ENCODE measurements around the gene CPAMD8. TPM values are rescaled to one million over a fixed set of nuclear protein-coding genes. Genes with fewer than 3 reads are reported as not detected.

Gene CPAMD8
- total and polyA plus RNA-seq, 4 donors, result 1.9 to 11.9 (median 4.0) TPM

DNA sequence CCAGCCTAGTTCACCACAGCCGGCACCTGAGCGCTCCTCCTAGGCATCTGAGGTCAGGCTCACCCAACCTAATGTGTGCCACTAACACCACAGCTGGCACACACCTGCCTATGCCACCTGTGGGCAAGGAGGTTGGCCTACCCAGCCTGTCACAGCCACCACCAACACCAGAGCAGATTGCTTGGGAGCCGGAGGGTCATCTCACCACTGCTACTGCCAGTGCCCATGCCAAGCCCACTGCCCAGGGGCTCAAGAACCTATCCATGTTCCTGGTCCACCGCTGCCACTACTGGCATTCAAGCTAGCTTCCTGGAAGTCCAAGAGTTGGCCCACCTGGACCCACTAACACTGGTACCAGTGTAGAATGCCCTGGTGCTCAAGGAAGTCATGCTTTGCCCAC, 95.3 kb downstream of the CPAMD8 start:
- intact Hi-C loops (cut with DNase I), result no loop called here
- WGBS, 2 donors, result 93 to 95% methylated on average over 4 of the region's 4 CpGs

DNA sequence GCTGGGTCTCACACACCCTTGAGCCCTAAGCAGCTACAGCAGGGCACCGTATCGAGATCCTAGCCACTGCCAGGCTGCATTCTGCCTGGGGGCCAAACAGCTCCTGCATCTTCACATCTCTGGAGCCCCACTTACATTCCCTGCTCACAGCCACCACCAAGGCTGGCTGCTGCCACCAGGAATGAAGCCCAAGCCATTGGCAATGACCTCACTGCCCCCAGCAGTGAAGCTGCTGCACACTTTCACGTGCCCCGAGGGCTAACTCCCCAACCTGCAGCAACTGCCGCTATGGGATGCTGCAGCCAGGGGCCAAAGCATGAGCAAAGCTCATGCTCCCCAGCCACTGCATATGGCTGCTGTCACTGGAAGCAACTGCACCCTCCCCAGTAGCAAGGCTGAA, 95.9 kb downstream of the CPAMD8 start:
- DNase-seq, result peak in 1 of 2 donors; percentile 39
- peaks cover 3% of the 10 kb centered on the region for H3K9me3 ChIP-seq (ENCODE audit: control insufficient read depth, low read length)
- intact Hi-C loops (cut with DNase I), result no loop called here

More for the DNA sequence above, 95.3 kb downstream of the CPAMD8 start:
- DNase-seq (peak in 1 of 2 donors; percentile 51), ATAC-seq (ENCODE audit: low FRiP score) (no peak)
- H3K9me3 ChIP-seq (ENCODE audit: control insufficient read depth, low read length), result peaks cover 3% of the 10 kb centered on the region
- no peak overlapping the region for H3K27ac ChIP-seq (ENCODE audit: low read depth in 1 of 2, low read length in 2 of 2)
- H3K4me3 ChIP-seq (ENCODE audit: low read length in 2 of 2), result no peak overlapping the region
- no peaks in the 10 kb centered on the region for H3K4me1 ChIP-seq (ENCODE audit: control insufficient read depth in 1 of 2, insufficient read depth in 2 of 2, low read length in 2 of 2)
- H3K36me3 ChIP-seq (ENCODE audit: control insufficient read depth in 1 of 2, insufficient read depth in 2 of 2, low read length in 1 of 2), result no peaks in the 10 kb centered on the region
- H3K27me3 ChIP-seq (ENCODE audit: control insufficient read depth in 1 of 2, insufficient read depth in 2 of 2, low read length in 1 of 2), result no peaks in the 10 kb centered on the region

DNA sequence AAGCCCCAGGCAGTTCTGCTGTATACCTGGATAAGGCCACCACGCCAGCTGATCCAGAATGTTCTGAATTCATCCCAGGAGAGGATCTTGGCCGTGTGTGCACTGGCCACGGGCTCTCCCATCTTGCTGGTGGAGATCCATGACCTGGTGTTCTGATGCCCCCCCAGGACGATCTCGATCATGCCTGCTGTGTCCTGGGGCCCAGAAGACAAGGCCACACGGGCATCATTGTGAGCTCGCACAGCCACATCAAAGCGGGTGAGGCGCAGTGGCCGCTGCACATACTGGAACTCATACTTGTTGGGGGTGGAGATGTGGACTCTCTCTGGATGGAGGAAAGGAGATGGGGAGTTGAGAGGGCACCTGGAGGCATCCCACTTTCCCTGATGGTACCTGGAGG, 97.7 kb downstream of the CPAMD8 start:
- intact Hi-C loops (cut with DNase I), result no loop called here
- no peaks in the 10 kb centered on the region for H3K4me1 ChIP-seq (ENCODE audit: control insufficient read depth in 1 of 2, insufficient read depth in 2 of 2, low read length in 2 of 2)
- WGBS, 2 donors, result 94 to 95% methylated on average over 10 of the region's 10 CpGs

More for the DNA sequence above, 95.9 kb downstream of the CPAMD8 start:
- Histone ChIP-seq H3K27me3 (ENCODE audit: control insufficient read depth in 1 of 2, insufficient read depth in 2 of 2, low read length in 1 of 2) (no peaks in the 10 kb centered on the region), H3K27ac (ENCODE audit: low read depth in 1 of 2, low read length in 2 of 2) (no peak overlapping the region), H3K36me3 (ENCODE audit: control insufficient read depth in 1 of 2, insufficient read depth in 2 of 2, low read length in 1 of 2) (no peaks in the 10 kb centered on the region), H3K4me3 (ENCODE audit: low read length in 2 of 2) (no peak overlapping the region), H3K4me1 (ENCODE audit: control insufficient read depth in 1 of 2, insufficient read depth in 2 of 2, low read length in 2 of 2) (no peaks in the 10 kb centered on the region)
- 69 to 74% methylated on average over 5 of the region's 5 CpGs for WGBS, 2 donors
- no peak for ATAC-seq (ENCODE audit: low FRiP score)

DNA sequence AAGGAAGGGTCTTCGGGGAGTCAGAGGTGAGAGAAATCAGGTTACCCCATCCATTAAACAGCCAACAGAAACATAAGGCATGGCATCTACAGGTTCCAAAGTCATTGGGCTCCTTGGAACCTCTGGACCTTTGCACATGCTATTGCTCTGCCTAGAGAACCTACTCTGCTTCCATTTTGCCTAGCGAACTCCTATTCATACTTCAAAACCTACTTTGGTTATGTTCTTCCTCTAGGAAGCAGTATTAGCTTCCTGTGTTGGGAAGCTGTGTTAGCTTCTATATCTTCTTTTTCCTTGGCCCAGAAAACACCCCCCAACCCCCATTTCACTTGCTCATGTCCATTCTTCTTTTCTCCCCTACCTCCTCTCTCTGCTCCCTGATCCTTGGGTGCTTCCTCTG, 98.3 kb downstream of the CPAMD8 start:
- Histone ChIP-seq H3K36me3 (ENCODE audit: control insufficient read depth in 1 of 2, insufficient read depth in 2 of 2, low read length in 1 of 2) (no peaks in the 10 kb centered on the region), H3K27me3 (ENCODE audit: control insufficient read depth in 1 of 2, insufficient read depth in 2 of 2, low read length in 1 of 2) (no peaks in the 10 kb centered on the region), H3K4me1 (ENCODE audit: control insufficient read depth in 1 of 2, insufficient read depth in 2 of 2, low read length in 2 of 2) (no peaks in the 10 kb centered on the region), H3K27ac (ENCODE audit: low read depth in 1 of 2, low read length in 2 of 2) (no peak overlapping the region), H3K9me3 (ENCODE audit: control insufficient read depth, low read length) (peaks cover 6% of the 10 kb centered on the region), H3K4me3 (ENCODE audit: low read length in 2 of 2) (no peak overlapping the region)
- DNase-seq (no peak), ATAC-seq (ENCODE audit: low FRiP score) (no peak)
- WGBS, 2 donors, result 92 to 93% methylated on average over 2 of the region's 2 CpGs
- intact Hi-C loops (cut with DNase I), result no loop called here

More for the DNA sequence above, 97.7 kb downstream of the CPAMD8 start:
- ATAC-seq (ENCODE audit: low FRiP score) (no peak), DNase-seq (peak in 1 of 2 donors; percentile 45)
- no peaks in the 10 kb centered on the region for H3K36me3 ChIP-seq (ENCODE audit: control insufficient read depth in 1 of 2, insufficient read depth in 2 of 2, low read length in 1 of 2)
- no peaks in the 10 kb centered on the region for H3K27me3 ChIP-seq (ENCODE audit: control insufficient read depth in 1 of 2, insufficient read depth in 2 of 2, low read length in 1 of 2)
- peaks cover 6% of the 10 kb centered on the region for H3K9me3 ChIP-seq (ENCODE audit: control insufficient read depth, low read length)
- H3K27ac ChIP-seq (ENCODE audit: low read depth in 1 of 2, low read length in 2 of 2), result no peak overlapping the region
- no peak overlapping the region for H3K4me3 ChIP-seq (ENCODE audit: low read length in 2 of 2)

DNA sequence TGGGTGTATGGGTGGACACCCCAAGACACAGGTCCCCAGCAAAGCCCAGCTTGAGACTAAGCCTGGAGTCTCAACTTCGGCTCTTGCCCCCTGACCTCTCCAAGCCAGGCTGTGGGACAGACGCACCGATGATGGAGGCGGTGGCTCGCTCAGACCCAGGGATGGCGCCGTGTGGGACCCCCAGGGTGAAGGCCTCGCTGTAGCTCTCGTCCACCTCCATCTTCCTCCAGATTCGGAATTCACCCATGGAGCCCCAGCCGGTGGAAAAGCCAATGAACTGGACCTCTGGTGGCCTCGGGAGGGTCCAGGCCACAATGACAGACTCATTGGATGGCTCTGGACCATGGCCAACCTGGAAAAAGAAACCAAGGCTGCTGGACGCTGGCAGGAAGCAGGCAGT, 98.7 kb downstream of the CPAMD8 start:
- no peaks in the 10 kb centered on the region for H3K36me3 ChIP-seq (ENCODE audit: control insufficient read depth in 1 of 2, insufficient read depth in 2 of 2, low read length in 1 of 2)
- no peak for ATAC-seq (ENCODE audit: low FRiP score)
- peaks cover 6% of the 10 kb centered on the region for H3K9me3 ChIP-seq (ENCODE audit: control insufficient read depth, low read length)
- intact Hi-C loops (cut with DNase I), result no loop called here
- peak in 1 of 2 donors; percentile 58 for DNase-seq
- H3K27ac ChIP-seq (ENCODE audit: low read depth in 1 of 2, low read length in 2 of 2), result no peak overlapping the region
- 91 to 96% methylated on average over 13 of the region's 13 CpGs for WGBS, 2 donors
- no peaks in the 10 kb centered on the region for H3K27me3 ChIP-seq (ENCODE audit: control insufficient read depth in 1 of 2, insufficient read depth in 2 of 2, low read length in 1 of 2)
- no peak overlapping the region for H3K4me3 ChIP-seq (ENCODE audit: low read length in 2 of 2)
- H3K4me1 ChIP-seq (ENCODE audit: control insufficient read depth in 1 of 2, insufficient read depth in 2 of 2, low read length in 2 of 2), result no peaks in the 10 kb centered on the region

DNA sequence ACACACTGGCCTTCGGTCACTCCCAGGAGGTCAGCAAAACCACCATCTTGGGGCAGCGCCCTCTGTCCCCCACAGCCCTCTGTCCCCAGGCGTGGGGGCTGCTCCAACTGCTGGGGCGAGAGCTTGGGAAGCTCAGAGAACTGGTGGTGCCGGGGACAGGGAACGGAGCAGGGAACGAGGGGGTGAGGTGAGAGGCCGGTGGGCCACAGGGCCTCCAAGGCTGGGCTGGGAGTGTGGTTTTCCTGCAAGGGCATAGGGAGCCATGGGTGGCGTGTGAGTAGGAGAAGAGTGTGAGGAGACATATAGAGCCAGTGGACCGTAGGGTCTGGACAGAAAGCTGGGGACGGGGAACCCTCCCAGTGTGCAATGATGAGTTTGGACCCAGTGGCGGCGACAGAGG, 103.7 kb downstream of the CPAMD8 start:
- ATAC-seq (ENCODE audit: low FRiP score) (no peak), DNase-seq (peak in 1 of 2 donors; percentile 63)
- H3K4me1 ChIP-seq (ENCODE audit: control insufficient read depth in 1 of 2, insufficient read depth in 2 of 2, low read length in 2 of 2), result no peaks in the 10 kb centered on the region
- H3K4me3 ChIP-seq (ENCODE audit: low read length in 2 of 2), result no peak overlapping the region
- H3K36me3 ChIP-seq (ENCODE audit: control insufficient read depth in 1 of 2, insufficient read depth in 2 of 2, low read length in 1 of 2), result no peaks in the 10 kb centered on the region
- peaks cover 6% of the 10 kb centered on the region for H3K9me3 ChIP-seq (ENCODE audit: control insufficient read depth, low read length)
- intact Hi-C loops (cut with DNase I), result no loop called here
- 92 to 94% methylated on average over 13 of the region's 13 CpGs for WGBS, 2 donors
- no peaks in the 10 kb centered on the region for H3K27me3 ChIP-seq (ENCODE audit: control insufficient read depth in 1 of 2, insufficient read depth in 2 of 2, low read length in 1 of 2)
- H3K27ac ChIP-seq (ENCODE audit: low read depth in 1 of 2, low read length in 2 of 2), result no peak overlapping the region

DNA sequence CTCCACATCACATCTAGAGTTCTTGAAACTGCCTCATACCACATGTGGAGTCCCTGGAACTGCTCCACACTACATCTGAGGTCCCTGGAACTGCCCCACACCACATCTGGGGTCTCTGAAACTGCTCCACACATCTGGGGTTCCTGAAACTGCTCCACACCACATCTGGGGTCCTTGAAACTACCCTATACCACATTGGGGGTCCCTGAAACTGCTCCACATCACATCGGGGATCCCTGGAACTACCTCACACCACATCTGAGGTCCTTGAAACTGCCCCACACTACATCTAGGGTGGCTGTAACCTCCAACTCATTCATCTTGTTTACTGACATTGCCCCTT, 104.0 kb downstream of the CPAMD8 start:
- peaks cover 6% of the 10 kb centered on the region for H3K9me3 ChIP-seq (ENCODE audit: control insufficient read depth, low read length)

DNA sequence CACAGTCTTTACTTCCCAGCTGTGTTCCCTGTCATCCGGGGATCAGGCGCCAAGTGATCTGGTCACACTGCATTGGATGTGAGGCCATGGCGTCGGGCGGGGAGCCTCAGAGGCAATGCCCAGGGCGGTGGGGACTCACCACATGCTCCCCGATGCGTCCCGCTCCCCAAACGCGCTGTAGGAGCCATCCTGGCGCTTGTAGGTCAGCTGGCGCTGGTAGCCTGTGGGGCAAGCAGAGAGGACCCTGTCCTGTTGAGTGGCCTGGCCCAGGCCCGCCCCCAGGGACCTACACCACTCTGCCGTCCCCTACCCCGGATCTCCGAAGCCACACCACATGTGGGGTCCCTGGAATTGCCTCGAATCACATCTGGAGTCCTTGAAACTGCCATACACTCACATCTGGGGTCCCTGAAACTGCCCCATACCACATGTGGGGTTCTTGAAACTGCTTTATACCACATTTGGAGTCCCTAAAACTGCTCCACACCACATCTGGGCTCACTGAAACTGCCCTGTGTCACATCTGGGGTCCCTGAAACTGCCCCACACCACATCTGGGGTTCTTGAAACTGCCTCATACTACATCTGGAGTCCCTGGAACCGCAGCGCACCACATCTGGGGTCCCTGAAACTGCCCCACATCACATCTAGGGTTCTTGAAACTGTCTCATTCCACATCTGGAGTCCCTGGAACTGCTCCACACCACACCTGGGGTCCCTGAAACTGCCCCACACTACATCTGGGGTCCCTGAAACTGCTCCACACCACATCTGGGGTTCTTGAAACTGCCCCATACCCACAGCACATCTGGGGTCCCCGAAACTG, 104.6 kb downstream of the CPAMD8 start:
- Histone ChIP-seq H3K27me3 (ENCODE audit: control insufficient read depth in 1 of 2, insufficient read depth in 2 of 2, low read length in 1 of 2) (no peaks in the 10 kb centered on the region), H3K27ac (ENCODE audit: low read depth in 1 of 2, low read length in 2 of 2) (no peak overlapping the region), H3K9me3 (ENCODE audit: control insufficient read depth, low read length) (peaks cover 6% of the 10 kb centered on the region), H3K36me3 (ENCODE audit: control insufficient read depth in 1 of 2, insufficient read depth in 2 of 2, low read length in 1 of 2) (no peaks in the 10 kb centered on the region), H3K4me1 (ENCODE audit: control insufficient read depth in 1 of 2, insufficient read depth in 2 of 2, low read length in 2 of 2) (no peaks in the 10 kb centered on the region), H3K4me3 (ENCODE audit: low read length in 2 of 2) (no peak overlapping the region)
- WGBS, 2 donors, result 86 to 88% methylated on average over 21 of the region's 21 CpGs
- no peak for ATAC-seq (ENCODE audit: low FRiP score)
- intact Hi-C loops (cut with DNase I), result no loop called here
- peak in 1 of 2 donors; percentile 64 for DNase-seq

More for the DNA sequence above, 104.0 kb downstream of the CPAMD8 start:
- Histone ChIP-seq H3K4me1 (ENCODE audit: control insufficient read depth in 1 of 2, insufficient read depth in 2 of 2, low read length in 2 of 2) (no peaks in the 10 kb centered on the region), H3K4me3 (ENCODE audit: low read length in 2 of 2) (no peak overlapping the region), H3K36me3 (ENCODE audit: control insufficient read depth in 1 of 2, insufficient read depth in 2 of 2, low read length in 1 of 2) (no peaks in the 10 kb centered on the region), H3K27me3 (ENCODE audit: control insufficient read depth in 1 of 2, insufficient read depth in 2 of 2, low read length in 1 of 2) (no peaks in the 10 kb centered on the region), H3K27ac (ENCODE audit: low read depth in 1 of 2, low read length in 2 of 2) (no peak overlapping the region)
- intact Hi-C loops (cut with DNase I), result no loop called here
- ATAC-seq (ENCODE audit: low FRiP score) (no peak), DNase-seq (no peak)
- WGBS, 2 donors, result 67 to 69% methylated on average over 1 of the region's 1 CpG

Measured in aorta (tissue), 5 donors.